Mucosa of descending colon (tissue), 3 donors: ENCODE results near the gene PRKX. TPM values are rescaled to one million over a fixed set of nuclear protein-coding genes. Genes with fewer than 3 reads are reported as not detected.

ENCODE experiments used
- ATAC-seq: fragments of 200-7000 bp; cut with Tn5 transposase; one replicate; pipeline ENCODE4 v1.9.1; 2020; ENCODE audit warnings: mild to moderate bottlenecking, moderate library complexity
- DNase-seq, 3 donors: peaks; one replicate each; pipeline ENCODE4 v3.0.0-alpha.2; 2020
- H3K36me3 ChIP-seq: fragments of 200-600 bp; one replicate; pipeline ENCODE4 v1.8.0; 2021; ENCODE audit warnings: low read depth, mild to moderate bottlenecking
- H3K4me1 ChIP-seq: fragments of 200-600 bp; one replicate; pipeline ENCODE4 v1.8.0; 2021; ENCODE audit warnings: low read depth, mild to moderate bottlenecking
- H3K4me3 ChIP-seq: fragments of 200-600 bp; one replicate; pipeline ENCODE4 v1.8.0; 2021; ENCODE audit warnings: mild to moderate bottlenecking
- H3K9me3 ChIP-seq: fragments of 200-600 bp; one replicate; pipeline ENCODE4 v1.8.0; 2021; ENCODE audit warnings: mild to moderate bottlenecking
- intact Hi-C, 2 donors: fragments of 100-400 bp; cut with DNase I in 1 of 2; cut with micrococcal nuclease in 1 of 2; formaldehyde crosslinking; loops; one replicate each; pipeline versions ENCODE4 v1.11.0 to v1.11.1; 2022; cut with DNase I, micrococcal nuclease
- total RNA-seq, 3 donors: library from RNA; stranded (reverse); fragmentation: NEBNext Ultra II Directional in 2 of 3; extraction: Animal tissue kit (Norgen Biotek cat#: 25700) in 2 of 3; gene quantifications; one replicate each; pipeline versions ENCODE4 v1.2.1 to v1.2.4, GENCODE V29; 2021 to 2023
- TF ChIP-seq, protein P1 (sequence below): fragments of 200-600 bp; IDR thresholded peaks from one replicate; pipeline ENCODE4 v1.8.0; 2022; ENCODE audit warnings: antibody characterized with exemption, mild to moderate bottlenecking
- donor health status: DM: no; HTN: no; CAD: no; lungs with moderate emphysema.
- donor health status: DM: no; HTN: no; CAD: no.
- donor health status: DM: no; HTN: yes; CAD: no.

PRKX gene
- total RNA-seq, 3 donors from 2014 or later, result 10.5 to 22.4 (median 21.5) TPM

DNA sequence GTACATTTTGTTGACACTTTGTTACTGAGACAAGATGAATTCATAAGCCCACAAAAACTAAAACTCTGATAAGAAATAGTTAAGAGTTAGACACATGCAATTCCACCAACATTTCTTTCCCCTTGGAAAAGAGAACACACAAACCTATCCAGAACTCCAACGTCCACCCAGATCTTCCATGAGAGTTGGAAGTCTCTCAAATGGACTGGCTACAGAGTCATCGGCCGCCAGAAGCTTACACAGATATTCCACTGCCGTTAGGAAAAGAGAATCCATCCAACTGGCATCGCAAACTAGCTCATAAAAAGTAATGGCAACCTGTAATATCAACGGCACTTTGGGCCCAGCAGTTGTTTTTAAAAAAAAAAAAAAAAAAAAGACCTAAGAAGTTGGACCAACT is 114.7 kb downstream of the PRKX start:
- no peak overlapping the region for H3K4me3 ChIP-seq
- DNase-seq, result no peak

DNA sequence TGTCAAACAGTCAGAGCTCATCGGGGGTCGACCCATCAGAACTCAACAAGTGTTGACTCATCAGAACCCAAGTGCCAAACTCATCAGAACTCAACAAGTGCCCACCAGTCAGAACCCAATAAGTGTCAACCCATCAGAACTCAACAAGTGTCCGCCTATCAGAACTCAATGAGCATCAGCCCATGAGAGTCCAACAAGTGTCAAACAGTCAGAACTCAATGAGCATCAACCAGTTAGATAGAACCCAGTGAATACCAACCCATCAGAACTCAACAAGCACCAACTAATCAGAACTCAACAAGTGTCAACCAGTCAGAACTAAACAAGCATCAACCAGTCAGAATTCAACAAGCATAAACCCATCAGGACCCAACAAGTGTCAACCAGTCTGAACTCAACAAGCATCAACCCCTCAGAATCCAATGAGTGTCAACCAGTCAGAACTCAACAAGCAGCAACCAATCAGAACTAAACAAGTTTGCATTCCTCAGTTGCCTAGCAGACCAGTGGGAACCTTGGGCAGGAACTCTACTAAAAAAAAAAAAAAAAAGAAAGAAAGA is 115.3 kb downstream of the PRKX start:
- no peaks in the 10 kb centered on the region for H3K9me3 ChIP-seq
- H3K36me3 ChIP-seq, result no peaks in the 10 kb centered on the region
- no peaks in the 10 kb centered on the region for H3K4me1 ChIP-seq
- no peak overlapping the region for H3K4me3 ChIP-seq
- TF ChIP-seq, protein P1, sequence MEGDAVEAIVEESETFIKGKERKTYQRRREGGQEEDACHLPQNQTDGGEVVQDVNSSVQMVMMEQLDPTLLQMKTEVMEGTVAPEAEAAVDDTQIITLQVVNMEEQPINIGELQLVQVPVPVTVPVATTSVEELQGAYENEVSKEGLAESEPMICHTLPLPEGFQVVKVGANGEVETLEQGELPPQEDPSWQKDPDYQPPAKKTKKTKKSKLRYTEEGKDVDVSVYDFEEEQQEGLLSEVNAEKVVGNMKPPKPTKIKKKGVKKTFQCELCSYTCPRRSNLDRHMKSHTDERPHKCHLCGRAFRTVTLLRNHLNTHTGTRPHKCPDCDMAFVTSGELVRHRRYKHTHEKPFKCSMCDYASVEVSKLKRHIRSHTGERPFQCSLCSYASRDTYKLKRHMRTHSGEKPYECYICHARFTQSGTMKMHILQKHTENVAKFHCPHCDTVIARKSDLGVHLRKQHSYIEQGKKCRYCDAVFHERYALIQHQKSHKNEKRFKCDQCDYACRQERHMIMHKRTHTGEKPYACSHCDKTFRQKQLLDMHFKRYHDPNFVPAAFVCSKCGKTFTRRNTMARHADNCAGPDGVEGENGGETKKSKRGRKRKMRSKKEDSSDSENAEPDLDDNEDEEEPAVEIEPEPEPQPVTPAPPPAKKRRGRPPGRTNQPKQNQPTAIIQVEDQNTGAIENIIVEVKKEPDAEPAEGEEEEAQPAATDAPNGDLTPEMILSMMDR, result no peak
- DNase-seq, result no peak
- no peak for ATAC-seq
- intact Hi-C loops, result no loop called here

More for the DNA sequence above, 114.7 kb downstream of the PRKX start:
- Histone ChIP-seq H3K4me1 (no peaks in the 10 kb centered on the region), H3K9me3 (no peaks in the 10 kb centered on the region), H3K36me3 (no peaks in the 10 kb centered on the region)
- TF ChIP-seq, protein P1, result no peak
- intact Hi-C loops, result no loop called here
- ATAC-seq, result no peak

DNA sequence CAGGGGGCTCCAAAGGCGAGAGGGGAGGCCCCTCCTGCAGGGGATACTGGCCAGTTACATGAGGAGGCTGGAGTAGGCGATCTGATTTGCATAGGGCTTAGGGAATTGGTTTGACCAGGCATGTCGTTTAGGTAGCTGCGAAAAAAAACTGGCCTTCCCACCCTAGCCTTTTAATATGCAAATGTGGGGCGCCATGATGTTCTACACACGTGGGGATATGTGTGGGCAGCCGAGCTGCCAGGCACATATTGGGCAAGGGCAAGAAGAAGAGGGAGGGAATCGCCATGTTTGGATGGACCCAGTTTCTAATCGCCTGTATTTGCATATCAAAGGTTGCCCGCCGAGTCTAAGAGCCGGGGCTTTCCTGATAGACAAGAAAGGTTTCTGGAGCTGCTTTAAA is 121.3 kb downstream of the PRKX start:
- no peaks in the 10 kb centered on the region for H3K4me1 ChIP-seq
- no peaks in the 10 kb centered on the region for H3K36me3 ChIP-seq
- no peak overlapping the region for H3K4me3 ChIP-seq
- no peaks in the 10 kb centered on the region for H3K9me3 ChIP-seq
- TF ChIP-seq, protein P1, result no peak
- intact Hi-C loops, result no loop called here
- DNase-seq, result no peak
- ATAC-seq, result no peak

DNA sequence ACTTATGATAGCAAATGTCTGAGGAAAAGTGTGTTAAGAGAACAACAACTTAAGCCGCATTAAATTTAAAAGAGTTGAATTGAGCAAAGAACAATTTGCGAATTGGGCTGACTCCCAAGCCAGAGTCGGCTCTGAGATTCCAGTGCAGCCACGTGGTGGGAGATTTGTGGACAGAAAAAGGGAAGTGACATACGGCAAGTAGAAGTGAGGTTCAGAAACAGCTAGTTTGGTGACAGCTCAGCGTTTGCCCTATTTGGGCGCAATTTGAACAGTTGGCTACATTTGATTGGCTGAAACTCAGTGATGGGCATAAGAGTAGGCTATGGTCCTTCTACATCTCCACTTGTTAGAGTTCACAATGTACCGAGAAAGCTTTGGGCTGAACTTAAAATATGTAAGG is 124.0 kb downstream of the PRKX start:
- H3K36me3 ChIP-seq, result no peaks in the 10 kb centered on the region
- H3K9me3 ChIP-seq, result no peaks in the 10 kb centered on the region
- H3K4me1 ChIP-seq, result no peaks in the 10 kb centered on the region
- ATAC-seq, result no peak
- intact Hi-C loops, result no loop called here
- DNase-seq, result no peak
- H3K4me3 ChIP-seq, result no peak overlapping the region
- TF ChIP-seq, protein P1, result no peak

DNA sequence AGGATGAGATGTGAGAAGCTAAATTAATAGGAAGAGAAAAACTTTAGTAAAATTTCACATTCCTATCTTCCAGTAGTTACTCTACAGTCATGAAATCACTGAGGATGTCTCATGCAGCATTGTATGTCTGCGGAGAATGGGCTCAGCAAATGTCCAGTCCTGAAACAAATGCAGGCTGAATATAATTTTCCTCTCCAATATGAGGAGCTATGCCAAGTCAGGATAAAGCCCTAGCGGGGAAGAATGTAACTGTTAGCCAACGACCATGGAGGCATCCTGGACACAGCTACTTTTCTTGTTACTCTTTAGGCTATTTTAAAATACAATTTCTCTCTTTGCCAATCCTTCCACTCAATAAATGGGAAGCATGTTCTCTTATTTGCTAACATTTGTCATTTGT is 127.7 kb downstream of the PRKX start:
- Histone ChIP-seq H3K9me3 (no peaks in the 10 kb centered on the region), H3K4me1 (no peaks in the 10 kb centered on the region), H3K36me3 (no peaks in the 10 kb centered on the region), H3K4me3 (no peak overlapping the region)
- DNase-seq (no peak), ATAC-seq (no peak)
- TF ChIP-seq, protein P1, result no peak
- intact Hi-C loops, result no loop called here

DNA sequence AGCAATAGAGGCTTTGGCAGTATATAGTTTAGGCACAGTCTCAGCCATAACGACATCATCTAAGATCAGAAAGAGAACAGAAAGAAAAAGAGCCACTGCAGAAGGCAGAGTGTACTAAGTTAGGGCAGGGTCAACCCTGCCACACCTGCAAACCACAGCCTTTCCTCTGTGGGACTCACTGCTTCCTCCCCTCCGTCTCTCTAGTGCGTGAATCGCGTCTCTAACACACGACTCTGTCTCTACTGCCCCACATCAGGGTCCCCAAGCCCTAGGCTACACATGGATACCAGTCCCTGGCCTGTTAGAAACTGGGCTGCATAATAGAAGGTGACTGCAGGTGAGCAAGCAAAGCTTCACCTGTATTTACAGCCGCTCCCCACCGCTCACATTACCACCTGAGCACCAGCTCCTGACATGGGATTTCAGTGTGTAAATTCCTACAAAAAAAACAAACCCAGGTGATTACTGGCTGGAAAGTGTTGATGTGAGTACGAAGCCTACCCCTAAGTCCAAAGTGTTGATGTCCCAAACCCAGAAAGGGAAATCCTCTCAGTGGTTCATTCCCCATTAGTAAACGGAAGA is 128.9 kb downstream of the PRKX start:
- Histone ChIP-seq H3K4me3 (no peak overlapping the region), H3K4me1 (no peaks in the 10 kb centered on the region), H3K36me3 (no peaks in the 10 kb centered on the region), H3K9me3 (no peaks in the 10 kb centered on the region)
- TF ChIP-seq, protein P1, result no peak
- intact Hi-C loops, result no loop called here
- ATAC-seq (no peak), DNase-seq (no peak)
